ENCODE results near the gene LCE2D. TPM values are rescaled to one million over a fixed set of nuclear protein-coding genes. Genes with fewer than 3 reads are reported as not detected.
"Not testable (repeated sequence)": the region's sequence is repeated elsewhere in the genome, so short reads cannot be mapped to it uniquely, and the experiment has no call there.

The LCE2D gene
- total RNA-seq, 2 experiments from 2014 or later = not detected

GRCh38 chr1:152658649-152659048 lies 4.5 kb upstream of the LCE2D start:
- ChIA-PET CTCF (no interaction called here), POLR2A (no interaction called here)
- Mint-ChIP-seq H3K27ac (no peak overlapping the region), H3K4me1 (no peaks in the 10 kb centered on the region), H3K4me3 (no peak overlapping the region), H3K9me3 (no peaks in the 10 kb centered on the region), H3K36me3 (ENCODE audit: low read depth) (no peaks in the 10 kb centered on the region), H3K27me3 (peaks cover 4% of the 10 kb centered on the region)
- DNase-seq = no peak

GRCh38 chr1:152666171-152666570 lies 3.0 kb downstream of the LCE2D start:
- CTCF ChIA-PET; H3K27ac Mint-ChIP-seq; H3K36me3 Mint-ChIP-seq (ENCODE audit: low read depth); POLR2A ChIA-PET; H3K9me3 Mint-ChIP-seq; H3K27me3 Mint-ChIP-seq; H3K4me1 Mint-ChIP-seq; DNase-seq; H3K4me3 Mint-ChIP-seq: not testable (repeated sequence)

- POLR2A ChIA-PET = no interaction called here
- CTCF ChIA-PET = interaction anchor here (1.0 kb wide), 1 partner anchor 14 kb away, joined by 3 read pairs; no protein-coding TSS in a partner anchor
- H3K4me1 Mint-ChIP-seq = no peaks in the 10 kb centered on the region
- H3K9me3 Mint-ChIP-seq = no peaks in the 10 kb centered on the region
- H3K27me3 Mint-ChIP-seq = peaks cover 6% of the 10 kb centered on the region
- DNase-seq = no peak
- H3K27ac Mint-ChIP-seq = no peak overlapping the region
- H3K4me3 Mint-ChIP-seq = no peak overlapping the region
- no peaks in the 10 kb centered on the region for H3K36me3 Mint-ChIP-seq (ENCODE audit: low read depth)
Measured at GRCh38 chr1:152667648-152668047, 4.5 kb downstream of the LCE2D start.

- H3K4me3 Mint-ChIP-seq = no peak overlapping the region
- DNase-seq = no peak
- no peak overlapping the region for H3K27ac Mint-ChIP-seq
- CTCF ChIA-PET = no interaction called here
- peaks cover 9% of the 10 kb centered on the region for H3K27me3 Mint-ChIP-seq
- H3K9me3 Mint-ChIP-seq = no peaks in the 10 kb centered on the region
- POLR2A ChIA-PET = no interaction called here
- no peaks in the 10 kb centered on the region for H3K4me1 Mint-ChIP-seq
- H3K36me3 Mint-ChIP-seq (ENCODE audit: low read depth) = no peaks in the 10 kb centered on the region
Measured at GRCh38 chr1:152673016-152673415, 9.8 kb downstream of the LCE2D start.

GRCh38 chr1:152674983-152675382 lies 11.8 kb downstream of the LCE2D start, which contains the start of gene LCE2C:
TSS of gene LCE2C (plus strand) at chr1:152675279. CDS start at chr1:152676016, 737 bp downstream.
- H3K27me3 Mint-ChIP-seq; POLR2A ChIA-PET; H3K4me3 Mint-ChIP-seq; H3K27ac Mint-ChIP-seq; H3K4me1 Mint-ChIP-seq; H3K36me3 Mint-ChIP-seq (ENCODE audit: low read depth); H3K9me3 Mint-ChIP-seq; CTCF ChIA-PET; DNase-seq: not testable (repeated sequence)

- ChIA-PET CTCF (no interaction called here), POLR2A (no interaction called here)
- Mint-ChIP-seq H3K36me3 (ENCODE audit: low read depth) (no peaks in the 10 kb centered on the region), H3K27me3 (peaks cover 16% of the 10 kb centered on the region), H3K27ac (no peak overlapping the region), H3K4me1 (no peaks in the 10 kb centered on the region), H3K4me3 (no peak overlapping the region), H3K9me3 (no peaks in the 10 kb centered on the region)
- no peak for DNase-seq
Measured at GRCh38 chr1:152679459-152679858, 16.3 kb downstream of the LCE2D start.

- Mint-ChIP-seq H3K4me1 (no peaks in the 10 kb centered on the region), H3K36me3 (ENCODE audit: low read depth) (no peaks in the 10 kb centered on the region), H3K27ac (no peak overlapping the region), H3K9me3 (no peaks in the 10 kb centered on the region), H3K4me3 (no peak overlapping the region), H3K27me3 (peaks cover 19% of the 10 kb centered on the region)
- ChIA-PET CTCF (no interaction called here), POLR2A (no interaction called here)
- no peak for DNase-seq
Measured at GRCh38 chr1:152681616-152682015, 18.4 kb downstream of the LCE2D start.

- H3K9me3 Mint-ChIP-seq = no peaks in the 10 kb centered on the region
- peaks cover 13% of the 10 kb centered on the region for H3K27me3 Mint-ChIP-seq
- POLR2A ChIA-PET = no interaction called here
- no peak for DNase-seq
- no peaks in the 10 kb centered on the region for H3K36me3 Mint-ChIP-seq (ENCODE audit: low read depth)
- no peak overlapping the region for H3K4me3 Mint-ChIP-seq
- H3K4me1 Mint-ChIP-seq = no peaks in the 10 kb centered on the region
- no peak overlapping the region for H3K27ac Mint-ChIP-seq
- CTCF ChIA-PET = no interaction called here
Measured at GRCh38 chr1:152683846-152684245, 20.7 kb downstream of the LCE2D start.

GRCh38 chr1:152685823-152686222 lies 22.6 kb downstream of the LCE2D start, which contains the start of gene LCE2B:
TSS of gene LCE2B (plus strand) at chr1:152686123. CDS start at chr1:152686844, 721 bp downstream.
- H3K4me3 Mint-ChIP-seq; H3K36me3 Mint-ChIP-seq (ENCODE audit: low read depth); CTCF ChIA-PET; H3K27me3 Mint-ChIP-seq; H3K9me3 Mint-ChIP-seq; DNase-seq; POLR2A ChIA-PET; H3K4me1 Mint-ChIP-seq; H3K27ac Mint-ChIP-seq: not testable (repeated sequence)

- H3K4me3 Mint-ChIP-seq = no peak within 1 kb of the TSS
- CTCF ChIA-PET = no interaction called here
- H3K36me3 Mint-ChIP-seq (ENCODE audit: low read depth) = no peaks in the 10 kb centered on the region
- peaks cover 14% of the 10 kb centered on the region for H3K27me3 Mint-ChIP-seq
- no peaks in the 10 kb centered on the region for H3K4me1 Mint-ChIP-seq
- POLR2A ChIA-PET = no interaction called here
- H3K27ac Mint-ChIP-seq = no peak within 1 kb of the TSS
- peaks cover 2% of the 10 kb centered on the region for H3K9me3 Mint-ChIP-seq
- no peak for DNase-seq
Measured at GRCh38 chr1:152697701-152698600, 34.8 kb downstream of the LCE2D start, which contains the start of gene LCE2A. TSS of gene LCE2A (plus strand) at chr1:152698345. CDS start at chr1:152698902, 557 bp downstream.

- H3K27ac Mint-ChIP-seq = no peak overlapping the region
- no peak overlapping the region for H3K4me3 Mint-ChIP-seq
Measured at GRCh38 chr1:152699746-152700145, 36.6 kb downstream of the LCE2D start.

GRCh38 chr1:152707860-152708259 lies 44.7 kb downstream of the LCE2D start, which contains the start of gene LCE4A:
TSS of gene LCE4A (plus strand) at chr1:152708160. CDS start at chr1:152709076, 916 bp downstream.
- no peaks in the 10 kb centered on the region for H3K9me3 Mint-ChIP-seq
- no peak for DNase-seq
- H3K4me3 Mint-ChIP-seq = no peak within 1 kb of the TSS
- H3K27me3 Mint-ChIP-seq = peaks cover 13% of the 10 kb centered on the region
- CTCF ChIA-PET = no interaction called here
- no peaks in the 10 kb centered on the region for H3K36me3 Mint-ChIP-seq (ENCODE audit: low read depth)
- no peak within 1 kb of the TSS for H3K27ac Mint-ChIP-seq
- H3K4me1 Mint-ChIP-seq = no peaks in the 10 kb centered on the region
- POLR2A ChIA-PET = no interaction called here

More at GRCh38 chr1:152699746-152700145, 36.6 kb downstream of the LCE2D start:
- Mint-ChIP-seq H3K4me1 (no peaks in the 10 kb centered on the region), H3K9me3 (no peaks in the 10 kb centered on the region), H3K36me3 (ENCODE audit: low read depth) (no peaks in the 10 kb centered on the region), H3K27me3 (peaks cover 15% of the 10 kb centered on the region)
- no peak for DNase-seq
- CTCF ChIA-PET = no interaction called here
- POLR2A ChIA-PET = no interaction called here
